K562 (cell line): ENCODE results near the gene TMCC1.

Experiments used
- MEF2A ChIP-seq: IDR thresholded peaks from 2 replicates; pipeline ENCODE4 v1.6.1; 2011; ENCODE audit warnings: low read depth, mild to moderate bottlenecking, low read length, moderate library complexity; ENCODE audit not compliant: control insufficient read depth
- NFYB ChIP-seq: IDR thresholded peaks from 2 replicates; pipeline ENCODE4 v1.6.1; 2011; ENCODE audit warnings: mild to moderate bottlenecking, moderate library complexity; ENCODE audit not compliant: insufficient read length; ENCODE audit errors: extremely low read depth
- TF ChIP-seq, protein P1 (sequence below), 2 experiments: fragments of 450-650 bp; IDR thresholded peaks; 2 replicates each; pipeline ENCODE4 v1.6.1; 2018; ENCODE audit warnings: mild to moderate bottlenecking in 2 of 2, low read depth in 1 of 2; ENCODE audit not compliant: partially characterized antibody in 2 of 2

- no peak for TF ChIP-seq NFYB
- no peak for TF ChIP-seq MEF2A
- TF ChIP-seq, protein P1, sequence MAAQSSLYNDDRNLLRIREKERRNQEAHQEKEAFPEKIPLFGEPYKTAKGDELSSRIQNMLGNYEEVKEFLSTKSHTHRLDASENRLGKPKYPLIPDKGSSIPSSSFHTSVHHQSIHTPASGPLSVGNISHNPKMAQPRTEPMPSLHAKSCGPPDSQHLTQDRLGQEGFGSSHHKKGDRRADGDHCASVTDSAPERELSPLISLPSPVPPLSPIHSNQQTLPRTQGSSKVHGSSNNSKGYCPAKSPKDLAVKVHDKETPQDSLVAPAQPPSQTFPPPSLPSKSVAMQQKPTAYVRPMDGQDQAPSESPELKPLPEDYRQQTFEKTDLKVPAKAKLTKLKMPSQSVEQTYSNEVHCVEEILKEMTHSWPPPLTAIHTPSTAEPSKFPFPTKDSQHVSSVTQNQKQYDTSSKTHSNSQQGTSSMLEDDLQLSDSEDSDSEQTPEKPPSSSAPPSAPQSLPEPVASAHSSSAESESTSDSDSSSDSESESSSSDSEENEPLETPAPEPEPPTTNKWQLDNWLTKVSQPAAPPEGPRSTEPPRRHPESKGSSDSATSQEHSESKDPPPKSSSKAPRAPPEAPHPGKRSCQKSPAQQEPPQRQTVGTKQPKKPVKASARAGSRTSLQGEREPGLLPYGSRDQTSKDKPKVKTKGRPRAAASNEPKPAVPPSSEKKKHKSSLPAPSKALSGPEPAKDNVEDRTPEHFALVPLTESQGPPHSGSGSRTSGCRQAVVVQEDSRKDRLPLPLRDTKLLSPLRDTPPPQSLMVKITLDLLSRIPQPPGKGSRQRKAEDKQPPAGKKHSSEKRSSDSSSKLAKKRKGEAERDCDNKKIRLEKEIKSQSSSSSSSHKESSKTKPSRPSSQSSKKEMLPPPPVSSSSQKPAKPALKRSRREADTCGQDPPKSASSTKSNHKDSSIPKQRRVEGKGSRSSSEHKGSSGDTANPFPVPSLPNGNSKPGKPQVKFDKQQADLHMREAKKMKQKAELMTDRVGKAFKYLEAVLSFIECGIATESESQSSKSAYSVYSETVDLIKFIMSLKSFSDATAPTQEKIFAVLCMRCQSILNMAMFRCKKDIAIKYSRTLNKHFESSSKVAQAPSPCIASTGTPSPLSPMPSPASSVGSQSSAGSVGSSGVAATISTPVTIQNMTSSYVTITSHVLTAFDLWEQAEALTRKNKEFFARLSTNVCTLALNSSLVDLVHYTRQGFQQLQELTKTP (IDR thresholded peaks at IDR 0.05; ENCODE audit: low read depth in 1 of 2, partially characterized antibody in 2 of 2): no peak
These were observed 194.3 kb downstream of the TMCC1 start for GRCh38 chr3:129699199-129699598.
